H1 (cell line): ENCODE data around the gene GPX6.

Experiments
- EP300 ChIP-seq, 2 experiments: IDR thresholded peaks; 1 replicate in 1 of 2; 2 replicates in 1 of 2; pipeline ENCODE4 v1.6.1; 2011 to 2012; ENCODE audit warnings: low read depth in 2 of 2, low read length in 2 of 2, mild to moderate bottlenecking in 2 of 2, borderline replicate concordance in 1 of 2, inconsistent platforms in 1 of 2, moderate library complexity in 1 of 2
- EZH2 ChIP-seq: fragments of 200-600 bp; sonication (generic); IDR thresholded peaks from 2 replicates; pipeline ENCODE4 v1.7.1; 2012; ENCODE audit warnings: low read depth, mild to moderate bottlenecking, moderate library complexity, low read length, inconsistent platforms; ENCODE audit not compliant: severe bottlenecking
- FOSL1 ChIP-seq: IDR thresholded peaks from 2 replicates; pipeline ENCODE4 v1.6.1; 2011; ENCODE audit warnings: mild to moderate bottlenecking, low read depth, low read length, moderate library complexity; ENCODE audit not compliant: insufficient read depth
- GABPA ChIP-seq: IDR thresholded peaks from 2 replicates; pipeline ENCODE4 v1.6.1; 2011; ENCODE audit warnings: mild to moderate bottlenecking, low read length, moderate library complexity, borderline replicate concordance; ENCODE audit not compliant: insufficient read depth
- POLR2A ChIP-seq, 2 experiments: IDR thresholded peaks; 1 replicate in 1 of 2; 2 replicates in 1 of 2; pipeline ENCODE4 v1.6.1; 2011; ENCODE audit warnings: low read depth in 2 of 2, low read length in 2 of 2, mild to moderate bottlenecking in 2 of 2; ENCODE audit errors: control extremely low read depth in 1 of 2
- POLR2AphosphoS5 ChIP-seq: IDR thresholded peaks from 2 replicates; pipeline ENCODE4 v1.6.1; 2011; ENCODE audit warnings: low read depth, low read length
- SAP30 ChIP-seq: fragments of 300-600 bp; sonication (generic); IDR thresholded peaks from 2 replicates; pipeline ENCODE4 v1.7.1; 2012; ENCODE audit warnings: low read length, moderate library complexity, mild to moderate bottlenecking, inconsistent platforms; ENCODE audit not compliant: insufficient read depth, insufficient replicate concordance
- YY1 ChIP-seq: IDR thresholded peaks from 2 replicates; pipeline ENCODE4 v1.6.1; 2011; ENCODE audit warnings: low read depth, mild to moderate bottlenecking, low read length
- TF ChIP-seq, protein P1 (sequence below), 3 experiments: IDR thresholded peaks; 1 replicate in 2 of 3; 2 replicates in 1 of 3; pipeline versions ENCODE4 v1.5.1 to v1.6.1; 2011; ENCODE audit warnings: low read length in 3 of 3, mild to moderate bottlenecking in 3 of 3, inconsistent platforms in 2 of 3, low read depth in 1 of 3, moderate library complexity in 1 of 3; ENCODE audit not compliant: insufficient read depth in 1 of 3; ENCODE audit errors: control extremely low read depth in 1 of 3
- TF ChIP-seq, protein P2 (sequence below): IDR thresholded peaks from 2 replicates; pipeline ENCODE4 v1.6.1; 2012; ENCODE audit warnings: inconsistent platforms

DNA sequence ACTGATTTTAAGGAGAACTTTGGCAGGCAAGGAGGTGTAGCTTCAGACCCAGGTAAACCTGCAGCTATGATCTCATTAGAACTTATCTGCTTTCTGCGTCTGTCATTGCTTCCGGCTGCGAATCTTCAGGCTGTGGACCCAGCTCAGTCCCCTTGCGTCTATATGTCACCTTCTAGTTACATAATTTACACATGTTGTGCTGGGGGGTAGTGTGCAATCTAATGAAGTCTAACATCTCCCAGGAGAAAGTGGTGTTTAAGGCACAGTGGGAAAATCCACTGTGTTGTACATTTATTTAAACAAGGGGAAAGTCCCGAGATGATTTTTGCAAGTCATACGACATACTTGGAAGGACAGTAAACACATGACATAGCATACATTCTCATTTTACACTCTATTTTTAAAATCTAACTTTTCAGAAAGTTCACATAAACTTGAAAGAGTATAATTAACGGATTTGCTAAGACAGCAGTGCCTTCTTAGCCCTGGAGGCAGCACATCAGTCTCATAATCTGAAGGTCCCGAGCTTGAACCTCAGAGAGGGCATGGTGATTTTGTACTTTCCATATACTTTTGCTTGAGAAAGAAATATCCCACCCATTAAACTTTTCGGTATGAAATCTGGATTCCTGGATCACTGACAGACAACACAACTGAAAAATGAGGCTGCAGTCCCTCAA is 35.2 kb downstream of the GPX6 start:
- TF ChIP-seq POLR2A (IDR thresholded peaks at IDR 0.05; ENCODE audit: control extremely low read depth in 1 of 2, low read depth in 2 of 2, low read length in 2 of 2) = no peak
- TF ChIP-seq, protein P1, sequence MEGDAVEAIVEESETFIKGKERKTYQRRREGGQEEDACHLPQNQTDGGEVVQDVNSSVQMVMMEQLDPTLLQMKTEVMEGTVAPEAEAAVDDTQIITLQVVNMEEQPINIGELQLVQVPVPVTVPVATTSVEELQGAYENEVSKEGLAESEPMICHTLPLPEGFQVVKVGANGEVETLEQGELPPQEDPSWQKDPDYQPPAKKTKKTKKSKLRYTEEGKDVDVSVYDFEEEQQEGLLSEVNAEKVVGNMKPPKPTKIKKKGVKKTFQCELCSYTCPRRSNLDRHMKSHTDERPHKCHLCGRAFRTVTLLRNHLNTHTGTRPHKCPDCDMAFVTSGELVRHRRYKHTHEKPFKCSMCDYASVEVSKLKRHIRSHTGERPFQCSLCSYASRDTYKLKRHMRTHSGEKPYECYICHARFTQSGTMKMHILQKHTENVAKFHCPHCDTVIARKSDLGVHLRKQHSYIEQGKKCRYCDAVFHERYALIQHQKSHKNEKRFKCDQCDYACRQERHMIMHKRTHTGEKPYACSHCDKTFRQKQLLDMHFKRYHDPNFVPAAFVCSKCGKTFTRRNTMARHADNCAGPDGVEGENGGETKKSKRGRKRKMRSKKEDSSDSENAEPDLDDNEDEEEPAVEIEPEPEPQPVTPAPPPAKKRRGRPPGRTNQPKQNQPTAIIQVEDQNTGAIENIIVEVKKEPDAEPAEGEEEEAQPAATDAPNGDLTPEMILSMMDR (IDR thresholded peaks at IDR 0.05; ENCODE audit: control extremely low read depth in 1 of 3, insufficient read depth in 1 of 3, low read depth in 1 of 3, low read length in 3 of 3) = no peak
- TF ChIP-seq EZH2 = no peak
- TF ChIP-seq YY1 = no peak
- no peak for TF ChIP-seq FOSL1
- TF ChIP-seq EP300 (IDR thresholded peaks at IDR 0.05; ENCODE audit: borderline replicate concordance in 1 of 2, low read depth in 2 of 2, low read length in 2 of 2) = no peak
- TF ChIP-seq, protein P2, sequence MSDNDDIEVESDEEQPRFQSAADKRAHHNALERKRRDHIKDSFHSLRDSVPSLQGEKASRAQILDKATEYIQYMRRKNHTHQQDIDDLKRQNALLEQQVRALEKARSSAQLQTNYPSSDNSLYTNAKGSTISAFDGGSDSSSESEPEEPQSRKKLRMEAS = no peak
- TF ChIP-seq GABPA = no peak
- no peak for TF ChIP-seq POLR2AphosphoS5
- TF ChIP-seq SAP30 = no peak
